PC-3 (cell line): ENCODE data around the gene ADRB2. TPM values are rescaled to one million over a fixed set of nuclear protein-coding genes. Genes with fewer than 3 reads are reported as not detected.

Source experiments
- ATAC-seq: fragments of 200-7000 bp; cut with Tn5 transposase; 2 replicates; pipeline ENCODE4 v1.9.1; 2020; ENCODE audit warnings: mild to moderate bottlenecking, moderate library complexity
- BruUV-seq: library from RNA; stranded (reverse); fragments of 400-500 nt; replicated peaks from 2 replicates; lab custom pipeline; 2021; lab: Mats Ljungman, UMichigan
- CTCF ChIA-PET: fragments of 300-600 bp; sonication (Branson Sonifier 250); formaldehyde crosslinking; loops from one replicate; lab custom pipeline; 2022; ENCODE audit warnings: antibody characterized with exemption; lab: Charles Lee
- POLR2A ChIA-PET: fragments of 300-600 bp; sonication (Branson Sonifier 250); formaldehyde crosslinking; loops from one replicate; lab custom pipeline; 2022; ENCODE audit warnings: antibody characterized with exemption; ENCODE audit not compliant: unreplicated experiment; lab: Charles Lee
- DNase-seq: peaks from one replicate; pipeline ENCODE4 v3.0.0-alpha.2; 2015
- H2AFZ ChIP-seq: fragments of 300-600 bp; sonication (generic); 2 replicates; pipeline ENCODE4 v1.6.0; 2016; ENCODE audit warnings: antibody characterized with exemption, low read length
- H3F3A ChIP-seq: fragments of 300-600 bp; sonication (generic); one replicate; pipeline ENCODE4 v1.6.0; 2017; ENCODE audit warnings: antibody characterized with exemption, low read length, control low read depth, mild to moderate bottlenecking; ENCODE audit not compliant: unreplicated experiment
- H3K27ac ChIP-seq: fragments of 300-600 bp; sonication (generic); 2 replicates; pipeline ENCODE4 v1.5.1; 2016; ENCODE audit warnings: mild to moderate bottlenecking, low read length
- H3K27me3 ChIP-seq: fragments of 300-600 bp; sonication (generic); 2 replicates; pipeline ENCODE4 v1.6.1; 2016; ENCODE audit warnings: low read length, mixed read lengths
- H3K36me3 ChIP-seq: fragments of 300-600 bp; sonication (generic); 2 replicates; pipeline ENCODE4 v1.6.1; 2016; ENCODE audit warnings: low read depth, mixed run types, low read length, mixed read lengths
- H3K4me1 ChIP-seq: fragments of 300-600 bp; sonication (generic); 2 replicates; pipeline ENCODE4 v1.5.1; 2016; ENCODE audit warnings: low read length; ENCODE audit not compliant: insufficient read depth
- H3K4me2 ChIP-seq: fragments of 300-600 bp; sonication (generic); 2 replicates; pipeline ENCODE4 v1.6.0; 2016; ENCODE audit warnings: low read length
- H3K4me3 ChIP-seq: fragments of 300-600 bp; sonication (generic); 2 replicates; pipeline ENCODE4 v1.5.1; 2016; ENCODE audit warnings: mild to moderate bottlenecking, low read length, mixed read lengths
- H3K79me2 ChIP-seq: fragments of 300-600 bp; sonication (generic); 2 replicates; pipeline ENCODE4 v1.6.1; 2017; ENCODE audit warnings: low read length, mixed read lengths
- H3K9ac ChIP-seq: fragments of 300-600 bp; sonication (generic); 2 replicates; pipeline ENCODE4 v1.6.0; 2016; ENCODE audit warnings: mild to moderate bottlenecking, low read length
- H3K9me2 ChIP-seq: fragments of 300-600 bp; sonication (generic); replicated peaks from 2 replicates; pipeline ENCODE4 v1.6.1; 2016; ENCODE audit warnings: mixed run types, low read length, mixed read lengths
- H3K9me3 ChIP-seq: fragments of 300-600 bp; sonication (generic); 2 replicates; pipeline ENCODE4 v1.6.1; 2016; ENCODE audit warnings: low read length, mixed read lengths
- H4K20me1 ChIP-seq: fragments of 300-600 bp; sonication (generic); 2 replicates; pipeline ENCODE4 v1.6.1; 2016; ENCODE audit warnings: low read length, mixed read lengths
- EZH2 ChIP-seq: fragments of 300-600 bp; sonication (generic); IDR thresholded peaks from one replicate; pipeline ENCODE4 v1.6.1; 2017; ENCODE audit warnings: antibody characterized with exemption, mild to moderate bottlenecking, low read length; ENCODE audit not compliant: unreplicated experiment
- EZH2phosphoT487 ChIP-seq: fragments of 300-600 bp; sonication (generic); IDR thresholded peaks from 2 replicates; pipeline ENCODE4 v1.6.1; 2018; ENCODE audit warnings: mild to moderate bottlenecking, antibody characterized with exemption, low read length, borderline replicate concordance
- intact Hi-C: fragments of 100-400 bp; cut with micrococcal nuclease; formaldehyde crosslinking; loops from 2 replicates; pipeline ENCODE4 v1.9.0; 2023
- total RNA-seq: library from RNA; depleted of rRNA; stranded (reverse); fragments of >200 nt; gene quantifications from 2 replicates; pipeline ENCODE4 v1.2.3, GENCODE V29; 2014
- TF ChIP-seq, protein P1 (sequence below): fragments of 300-600 bp; sonication (generic); conservative IDR thresholded peaks from 2 replicates; pipeline ENCODE4 v1.5.1; 2017; ENCODE audit warnings: antibody characterized with exemption, low read depth, mild to moderate bottlenecking, low read length

ADRB2 gene
- total RNA-seq, 1 experiment from 2014 or later = 41.1 TPM

GRCh38 chr5:148849461-148849860 lies 23.1 kb downstream of the ADRB2 start:
- no peaks in the 10 kb centered on the region for H3F3A ChIP-seq
- TF ChIP-seq EZH2phosphoT487 (no peak), EZH2 (no peak)
- TF ChIP-seq, protein P1, sequence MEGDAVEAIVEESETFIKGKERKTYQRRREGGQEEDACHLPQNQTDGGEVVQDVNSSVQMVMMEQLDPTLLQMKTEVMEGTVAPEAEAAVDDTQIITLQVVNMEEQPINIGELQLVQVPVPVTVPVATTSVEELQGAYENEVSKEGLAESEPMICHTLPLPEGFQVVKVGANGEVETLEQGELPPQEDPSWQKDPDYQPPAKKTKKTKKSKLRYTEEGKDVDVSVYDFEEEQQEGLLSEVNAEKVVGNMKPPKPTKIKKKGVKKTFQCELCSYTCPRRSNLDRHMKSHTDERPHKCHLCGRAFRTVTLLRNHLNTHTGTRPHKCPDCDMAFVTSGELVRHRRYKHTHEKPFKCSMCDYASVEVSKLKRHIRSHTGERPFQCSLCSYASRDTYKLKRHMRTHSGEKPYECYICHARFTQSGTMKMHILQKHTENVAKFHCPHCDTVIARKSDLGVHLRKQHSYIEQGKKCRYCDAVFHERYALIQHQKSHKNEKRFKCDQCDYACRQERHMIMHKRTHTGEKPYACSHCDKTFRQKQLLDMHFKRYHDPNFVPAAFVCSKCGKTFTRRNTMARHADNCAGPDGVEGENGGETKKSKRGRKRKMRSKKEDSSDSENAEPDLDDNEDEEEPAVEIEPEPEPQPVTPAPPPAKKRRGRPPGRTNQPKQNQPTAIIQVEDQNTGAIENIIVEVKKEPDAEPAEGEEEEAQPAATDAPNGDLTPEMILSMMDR = no peak
- POLR2A ChIA-PET = interaction anchor here (0.6 kb wide), 1 partner anchor 39 kb away, joined by 5 read pairs; no protein-coding TSS in a partner anchor
- no peaks in the 10 kb centered on the region for H3K36me3 ChIP-seq
- no peak overlapping the region for H2AFZ ChIP-seq
- intact Hi-C loops = no loop called here
- DNase-seq (no peak), ATAC-seq (no peak)
- H3K27ac ChIP-seq = no peak overlapping the region
- no peaks in the 10 kb centered on the region for H3K9me2 ChIP-seq
- BruUV-seq = no TSS peak
- H4K20me1 ChIP-seq = no peaks in the 10 kb centered on the region
- H3K27me3 ChIP-seq = no peaks in the 10 kb centered on the region
- H3K4me1 ChIP-seq = peaks cover 18% of the 10 kb centered on the region
- no peak overlapping the region for H3K4me3 ChIP-seq
- CTCF ChIA-PET = no interaction called here
- no peaks in the 10 kb centered on the region for H3K9me3 ChIP-seq
- peaks cover 3% of the 10 kb centered on the region; the same call in 1 of the 2 replicates for H3K79me2 ChIP-seq
- H3K9ac ChIP-seq = no peak overlapping the region
- no peak overlapping the region for H3K4me2 ChIP-seq

GRCh38 chr5:148850836-148851235 lies 24.4 kb downstream of the ADRB2 start:
- Histone ChIP-seq H3K9me3 (no peaks in the 10 kb centered on the region), H3K9ac (no peak overlapping the region), H3K36me3 (no peaks in the 10 kb centered on the region), H3K79me2 (no peaks in the 10 kb centered on the region), H3F3A (no peaks in the 10 kb centered on the region), H3K27me3 (no peaks in the 10 kb centered on the region), H4K20me1 (no peaks in the 10 kb centered on the region), H3K4me1 (peaks cover 8% of the 10 kb centered on the region), H3K4me3 (no peak overlapping the region), H3K9me2 (no peaks in the 10 kb centered on the region), H3K27ac (no peak overlapping the region), H2AFZ (no peak overlapping the region), H3K4me2 (no peak overlapping the region)
- TF ChIP-seq, protein P1 = no peak
- TF ChIP-seq EZH2 (no peak), EZH2phosphoT487 (no peak)
- intact Hi-C loops = loop anchor here (5.0 kb wide), 1 partner anchor 46 kb away; no protein-coding TSS in a partner anchor
- ChIA-PET POLR2A (interaction anchor here (0.6 kb wide), 1 partner anchor 76 kb away, joined by 3 read pairs; no protein-coding TSS in a partner anchor), CTCF (interaction anchor here (0.6 kb wide), 1 partner anchor 109 kb away, joined by 4 read pairs; no protein-coding TSS in a partner anchor)
- DNase-seq (peak; percentile 18), ATAC-seq (no peak; the same call in 1 of the 2 replicates)
- no TSS peak for BruUV-seq

- TF ChIP-seq, protein P1 = no peak
- TF ChIP-seq EZH2 (no peak), EZH2phosphoT487 (no peak)
- CTCF ChIA-PET = no interaction called here
- POLR2A ChIA-PET = no interaction called here
Measured at GRCh38 chr5:148853868-148854267, 27.5 kb downstream of the ADRB2 start.

More at GRCh38 chr5:148853868-148854267, 27.5 kb downstream of the ADRB2 start:
- Histone ChIP-seq H3K79me2 (no peaks in the 10 kb centered on the region), H3K36me3 (no peaks in the 10 kb centered on the region), H3K9me3 (no peaks in the 10 kb centered on the region), H3K27ac (no peak overlapping the region), H3K4me2 (no peak overlapping the region), H3K27me3 (no peaks in the 10 kb centered on the region), H4K20me1 (no peaks in the 10 kb centered on the region), H3K9ac (no peak overlapping the region), H3K4me1 (no peaks in the 10 kb centered on the region), H3K9me2 (no peaks in the 10 kb centered on the region), H3F3A (no peaks in the 10 kb centered on the region), H2AFZ (no peak overlapping the region), H3K4me3 (no peak overlapping the region)
- DNase-seq (no peak), ATAC-seq (no peak)
- no TSS peak for BruUV-seq
- intact Hi-C loops = loop anchor here (5.0 kb wide), 1 partner anchor 43 kb away; no protein-coding TSS in a partner anchor
